Activated naive CD4-positive, alpha-beta T cell treated with Interleukin-2 at 50 U/mL for 16 hours (primary cell): ENCODE results near the gene MYNN.

Source experiments
- DNase-seq: peaks from one replicate; pipeline ENCODE4 v3.0.0-alpha.2; 2020

Gene MYNN

DNA sequence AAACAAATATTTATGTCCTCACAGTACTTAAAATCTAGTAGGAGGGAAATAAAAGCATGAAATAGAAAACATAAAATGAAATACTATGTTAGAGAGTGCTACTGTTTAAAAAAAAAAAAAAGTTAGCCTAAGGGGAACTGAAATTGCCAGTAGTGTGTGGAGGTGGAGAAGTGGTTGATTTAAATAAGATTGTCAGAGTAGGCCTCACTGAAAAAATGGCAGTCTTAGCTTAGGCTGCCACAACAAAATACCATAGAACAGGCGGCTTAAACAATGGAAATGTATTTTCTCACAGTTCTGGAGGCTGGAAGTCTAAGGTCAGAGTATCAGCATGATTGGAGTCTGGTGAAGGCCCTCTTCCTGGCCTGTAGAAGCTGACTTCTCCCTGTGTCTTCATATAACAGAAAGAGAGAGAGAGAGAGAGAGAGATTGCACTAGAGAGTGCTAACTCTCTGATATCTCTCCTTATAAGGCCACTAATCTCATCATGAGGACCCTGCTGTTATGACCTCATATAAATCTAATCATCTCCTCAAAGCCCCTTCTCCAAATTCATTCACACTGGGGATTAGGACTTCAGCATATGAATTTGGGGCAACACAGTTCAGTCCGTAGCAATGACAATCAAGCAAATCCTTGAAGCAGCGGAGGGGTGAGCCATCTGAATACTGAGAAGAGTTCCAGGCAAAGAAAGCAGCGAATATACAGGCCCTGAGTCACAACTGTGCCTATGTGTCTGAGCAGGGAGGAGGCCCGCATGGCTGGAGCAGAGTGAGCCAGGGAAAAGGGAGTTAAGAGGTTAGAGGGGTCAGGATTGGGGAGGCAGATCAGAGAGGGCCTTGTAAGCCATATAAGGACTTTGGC is 63.1 kb downstream of the MYNN start:
- no peak for DNase-seq

- no peak for DNase-seq
Measured at GRCh38 chr3:169836942-169837275, 63.7 kb downstream of the MYNN start.

DNA sequence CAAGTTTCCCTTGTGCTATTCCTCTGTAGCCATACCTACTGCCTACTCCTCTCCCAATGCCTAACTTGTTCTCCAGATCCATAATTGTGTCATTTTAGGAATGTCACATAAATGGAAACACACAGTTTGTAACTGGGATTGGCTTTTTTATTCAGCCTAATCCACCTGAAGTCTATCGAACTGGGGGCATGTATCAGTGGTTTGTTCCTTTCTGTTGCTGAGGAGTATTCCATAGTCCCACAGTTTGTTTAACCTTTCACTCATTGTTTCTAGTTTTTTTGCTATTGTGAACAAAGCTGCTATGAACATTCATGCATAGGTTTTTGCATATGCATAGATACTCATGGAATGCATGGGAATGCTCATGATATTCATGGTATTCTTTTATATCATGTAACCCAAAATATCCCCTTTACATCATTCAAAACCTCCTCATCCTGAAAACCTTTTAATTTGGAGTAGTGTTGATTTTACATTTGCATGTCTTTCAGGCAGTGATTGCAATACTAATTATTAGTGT is 65.4 kb downstream of the MYNN start:
- DNase-seq: no peak
